HuH-7.5 (cell line): ENCODE measurements around the gene C10orf71.

Experiments used
- DNase-seq: peaks from one replicate; pipeline ENCODE4 v3.0.0; 2011; ENCODE audit warnings: low spot score

Gene C10orf71

DNA sequence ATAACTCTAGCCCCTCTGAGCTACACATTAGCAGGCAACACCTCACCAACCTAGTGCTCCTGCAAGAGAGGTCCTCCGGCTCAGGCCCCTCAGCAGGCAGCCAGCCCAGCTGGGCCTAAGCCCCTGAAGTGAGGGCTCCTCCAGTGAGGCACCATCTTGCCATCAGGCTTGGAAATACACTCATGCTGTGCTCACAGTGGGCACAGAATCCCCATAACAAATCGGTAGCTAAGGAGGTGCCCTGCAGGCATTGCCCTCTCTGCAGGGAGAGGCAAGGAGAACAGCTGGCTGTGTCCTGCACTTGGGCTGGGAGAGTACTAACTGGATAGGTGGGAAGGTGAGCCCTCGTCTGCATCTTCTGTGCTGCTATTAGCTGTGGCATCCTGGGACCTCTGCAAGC, 3.7 kb upstream of the C10orf71 start:
- DNase-seq: no peak

DNA sequence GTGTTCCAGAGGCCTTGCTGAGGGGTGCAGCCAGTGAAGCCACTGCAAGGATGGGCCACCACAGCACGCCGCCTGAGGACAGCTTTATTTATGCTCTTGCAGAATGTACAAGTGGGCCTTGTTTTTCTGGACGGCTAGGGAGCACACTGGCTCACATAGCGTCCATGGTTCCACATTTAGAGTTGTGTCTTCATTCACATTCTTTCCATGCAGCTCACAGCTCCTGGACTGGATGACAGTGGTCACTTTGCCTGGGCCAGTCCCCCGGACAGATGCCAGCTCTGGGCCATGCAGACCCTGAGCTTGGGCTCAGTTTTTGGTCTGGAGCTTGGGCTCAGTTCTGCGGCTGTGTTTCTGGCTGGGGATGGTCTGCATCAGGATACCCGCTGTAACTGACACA, 2.6 kb upstream of the C10orf71 start:
- DNase-seq: no peak

DNA sequence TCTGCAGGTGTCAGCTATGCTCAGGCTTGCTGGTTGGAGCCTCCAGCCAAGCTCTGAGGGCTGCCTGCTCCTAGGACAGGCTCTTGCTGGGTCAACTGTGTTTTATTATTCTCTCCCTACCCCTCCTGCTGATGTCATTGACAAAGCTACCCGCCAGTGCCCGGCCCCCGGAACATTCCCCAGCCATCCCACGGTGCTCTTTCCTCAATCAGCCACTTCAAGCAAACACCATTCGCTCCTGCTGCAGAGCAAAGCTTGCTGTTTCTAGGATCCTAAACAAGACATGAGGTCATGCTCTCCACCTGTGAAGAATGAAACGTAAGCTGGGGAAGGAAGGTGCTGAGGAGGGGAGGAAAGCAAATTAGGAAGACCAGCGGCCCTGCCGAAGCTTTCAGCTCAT, 2.1 kb upstream of the C10orf71 start:
- DNase-seq: no peak

DNA sequence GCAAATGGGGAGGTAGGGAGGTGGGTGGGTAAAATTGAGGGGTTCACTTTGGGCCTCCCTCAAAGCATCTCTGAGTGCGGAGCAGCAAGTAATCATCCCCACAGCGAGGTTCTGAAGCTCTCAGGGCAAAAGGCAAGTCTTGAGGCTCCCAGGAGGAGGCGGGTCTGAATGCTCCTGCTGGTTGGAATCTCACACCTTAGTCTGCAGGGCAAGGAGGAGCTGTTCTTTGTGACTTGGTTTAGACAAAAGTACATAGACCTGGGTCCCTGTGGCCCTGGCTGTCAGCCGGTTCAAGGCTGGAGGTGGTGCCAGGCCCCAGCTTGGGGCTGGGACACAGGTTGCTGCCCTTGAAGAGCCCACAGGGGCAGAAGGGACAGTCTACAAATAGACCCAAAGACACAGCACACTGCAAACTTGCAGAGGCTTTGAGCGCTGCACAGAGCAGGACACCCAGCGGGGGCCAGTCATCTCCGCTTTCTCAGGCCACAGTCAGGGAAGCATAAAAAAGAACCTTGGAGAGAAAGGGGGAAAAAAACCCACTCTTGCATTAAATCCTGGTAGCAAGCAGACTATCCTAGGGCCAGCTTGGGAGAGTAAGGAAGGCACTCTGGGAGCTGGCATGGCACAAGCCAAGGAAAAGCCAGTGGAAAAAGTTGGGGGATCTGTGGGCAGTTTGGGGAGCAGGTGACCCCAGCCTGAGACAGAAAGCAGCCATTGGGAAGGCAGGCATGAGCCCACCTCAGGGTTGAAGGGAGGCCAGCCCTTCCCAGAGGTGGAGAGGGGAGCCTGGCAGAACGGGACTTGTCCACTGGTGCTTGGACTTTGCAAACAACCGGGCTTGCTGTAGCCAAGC, 926 bp upstream of the C10orf71 start:
- no peak for DNase-seq

DNA sequence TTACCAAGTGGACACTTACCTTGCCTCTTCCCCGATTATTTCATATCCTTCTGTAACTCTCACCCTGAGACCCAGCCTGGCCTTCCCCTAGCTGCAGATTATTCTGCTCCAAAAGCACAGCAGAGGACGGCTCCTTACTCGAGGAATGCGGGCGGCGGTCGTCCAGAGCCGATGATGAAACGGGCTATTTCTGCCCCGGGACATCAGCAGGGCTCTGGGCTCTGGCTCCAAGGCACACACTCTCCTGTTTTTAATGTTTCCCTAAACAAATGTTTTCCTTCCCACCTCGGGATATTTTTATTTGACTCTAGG, 343 bp upstream of the C10orf71 start:
- DNase-seq: no peak

DNA sequence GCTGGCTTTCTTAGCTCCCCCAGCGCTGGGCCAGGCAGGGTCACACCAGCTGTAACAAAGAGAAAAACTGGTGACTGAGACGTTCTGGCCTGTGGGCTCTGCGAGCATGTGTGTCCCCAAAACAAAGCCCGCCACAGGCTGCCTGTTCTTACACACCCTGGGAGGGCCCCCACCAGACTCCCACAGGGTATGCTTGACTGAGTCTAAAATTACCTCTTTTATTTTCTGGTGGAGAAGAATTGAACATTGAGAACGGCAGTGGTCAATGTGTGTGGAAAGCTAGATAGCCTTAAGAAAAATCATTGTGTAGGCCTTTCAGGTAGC, 808 bp downstream of the C10orf71 start:
- DNase-seq: no peak

DNA sequence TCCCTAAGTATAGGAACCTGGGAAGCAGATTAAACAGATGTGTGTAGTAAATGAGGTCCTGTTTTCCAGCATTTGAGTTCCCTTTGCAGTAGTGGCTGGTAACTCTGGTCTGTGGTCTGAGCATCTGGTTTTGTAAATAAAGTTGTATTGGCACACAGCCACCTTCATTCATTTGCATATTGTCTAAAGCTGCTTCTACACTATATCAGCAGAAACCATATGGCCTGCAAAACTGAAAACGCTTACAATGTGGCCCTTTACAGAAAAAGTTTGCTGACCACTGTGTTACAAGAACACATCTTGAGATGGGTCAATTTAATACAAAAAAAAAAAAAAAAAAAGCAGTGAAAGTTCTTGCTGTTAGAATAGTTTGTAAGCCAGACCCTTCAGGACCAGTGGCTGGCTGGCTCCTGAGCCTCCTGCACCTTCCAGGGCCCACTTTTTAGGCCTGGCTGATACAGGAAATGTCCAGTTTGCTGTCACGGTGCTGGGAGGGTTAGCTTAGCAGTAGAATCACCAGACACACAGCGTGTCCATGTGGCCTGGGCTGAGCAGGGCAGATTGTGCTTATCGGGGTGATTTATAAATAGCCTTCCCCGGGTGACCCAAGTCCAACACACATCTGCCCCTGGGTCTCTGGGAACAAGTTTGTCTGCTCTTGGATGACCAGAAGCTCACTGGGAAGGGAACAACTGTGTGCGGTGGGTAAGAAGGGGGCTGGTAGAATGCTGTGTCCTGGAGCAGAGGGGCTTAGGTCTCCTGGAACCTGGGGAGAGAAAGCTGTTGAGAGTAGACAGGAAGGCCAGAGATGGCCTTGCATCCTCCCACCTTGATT, 1.4 kb downstream of the C10orf71 start:
- no peak for DNase-seq

DNA sequence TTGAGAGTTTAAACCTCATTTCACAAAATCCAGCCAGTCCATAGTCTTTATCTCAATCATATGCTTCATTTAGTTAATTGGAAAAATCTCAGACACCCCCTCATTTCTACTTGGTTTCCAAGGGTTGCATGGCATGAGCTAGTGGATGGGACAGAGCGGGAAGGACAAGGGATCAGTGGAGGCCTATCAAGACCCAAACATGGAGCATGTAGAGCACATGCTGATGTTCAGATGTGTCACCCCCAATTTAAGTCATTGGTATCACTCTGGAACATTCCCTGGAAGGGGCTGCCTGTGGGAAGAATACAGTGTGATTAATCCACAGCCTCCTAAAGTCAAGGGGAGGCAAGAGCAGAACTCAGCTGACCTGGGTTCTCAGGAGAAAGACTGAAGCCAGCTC, 2.3 kb downstream of the C10orf71 start:
- no peak for DNase-seq

DNA sequence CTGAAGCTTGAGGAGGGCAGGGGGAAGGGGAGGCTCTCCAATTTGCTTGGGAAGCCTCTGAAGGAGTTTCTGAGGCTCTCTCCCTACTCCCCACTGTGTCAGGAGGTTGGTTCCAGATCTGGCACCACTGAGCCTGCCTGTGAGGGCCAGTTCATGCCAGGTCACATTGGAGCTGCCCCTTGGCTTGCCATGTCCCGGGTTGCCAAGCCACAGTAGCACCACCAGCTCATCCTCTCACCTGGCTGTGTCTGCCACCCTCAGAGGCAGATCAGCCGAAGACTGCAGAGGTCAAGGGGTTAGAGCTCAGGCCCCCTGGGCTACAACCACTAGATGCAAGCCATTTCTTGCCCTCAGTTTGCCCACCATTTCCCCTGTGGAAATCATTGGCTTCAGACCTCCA, 3.1 kb downstream of the C10orf71 start:
- DNase-seq: no peak

DNA sequence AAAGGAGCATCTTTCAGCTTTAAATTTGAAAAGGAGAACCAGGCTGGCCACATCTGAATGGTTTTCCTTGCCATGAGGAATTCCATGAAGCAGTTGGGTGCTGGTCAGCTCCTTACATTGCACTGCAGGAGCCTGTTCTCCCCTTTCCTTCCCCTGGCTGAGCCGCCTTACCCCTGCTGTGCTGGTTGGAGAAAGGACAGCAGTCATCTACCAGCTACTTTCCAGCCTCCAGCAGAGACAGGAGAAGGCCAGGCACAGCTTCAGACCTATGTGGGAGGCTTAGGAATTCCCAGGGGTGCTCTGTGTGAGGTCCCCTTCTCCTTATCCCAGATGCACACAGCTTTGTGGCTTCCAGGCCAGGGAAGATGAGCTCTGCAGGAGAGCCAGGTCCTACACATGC, 4.7 kb downstream of the C10orf71 start:
- no peak for DNase-seq

DNA sequence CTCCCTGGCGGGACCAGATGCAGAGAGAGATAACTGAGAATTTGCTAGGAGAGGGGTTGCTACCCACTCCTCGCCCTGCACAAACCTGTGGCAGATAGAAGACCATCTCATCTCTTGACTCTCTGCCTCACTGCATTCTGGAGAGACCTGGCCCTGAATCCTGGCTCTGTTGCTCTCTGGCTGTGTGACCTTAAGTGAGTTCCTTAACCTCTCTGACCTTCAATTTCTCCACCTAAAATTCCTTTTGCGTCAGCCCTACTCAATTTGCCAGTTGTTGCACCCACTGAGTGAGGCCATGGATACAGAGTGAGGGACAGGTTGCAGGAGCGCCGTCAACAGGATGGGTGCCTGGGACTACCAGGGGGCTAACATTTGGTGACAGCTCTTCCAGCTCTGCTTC, 5.2 kb downstream of the C10orf71 start:
- no peak for DNase-seq

DNA sequence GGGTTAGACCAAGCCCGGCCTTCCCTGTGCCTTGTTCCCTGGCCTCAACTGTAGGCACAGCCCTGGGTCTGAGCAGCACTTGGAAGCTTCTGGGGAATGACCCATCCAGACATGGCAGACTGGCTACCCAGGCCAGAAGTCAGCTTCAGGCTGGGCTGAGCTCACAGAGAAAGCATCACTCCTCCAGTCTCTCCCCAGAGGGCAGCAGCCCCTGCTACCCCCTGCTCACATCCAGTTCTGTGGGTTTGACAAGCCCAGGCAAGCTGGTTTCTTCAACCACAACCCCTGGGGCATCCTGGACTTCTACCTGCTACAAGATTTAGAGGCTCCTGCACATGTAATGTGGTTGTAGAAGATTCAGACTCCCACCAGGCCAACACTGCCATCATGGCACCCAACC, 9.0 kb downstream of the C10orf71 start:
- DNase-seq: no peak

DNA sequence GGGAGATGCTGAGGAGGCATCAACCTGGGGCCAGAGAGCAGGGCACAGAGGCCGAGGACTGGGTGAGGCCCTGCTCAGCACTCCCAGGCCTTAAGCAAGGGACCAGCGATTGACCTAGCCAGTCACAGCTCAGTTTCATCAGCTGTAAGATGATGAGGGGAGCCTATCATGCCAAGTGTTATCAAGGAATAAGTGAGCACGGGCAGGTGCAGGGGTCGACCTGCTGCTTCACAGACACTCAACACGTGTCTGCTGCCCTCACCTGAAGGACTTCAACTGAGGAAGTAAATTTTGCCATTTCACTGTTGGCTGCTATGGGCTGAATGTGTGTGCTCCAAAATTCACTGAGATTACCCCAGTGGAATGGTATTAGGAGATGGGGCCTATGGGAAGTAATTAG, 9.9 kb downstream of the C10orf71 start:
- no peak for DNase-seq

DNA sequence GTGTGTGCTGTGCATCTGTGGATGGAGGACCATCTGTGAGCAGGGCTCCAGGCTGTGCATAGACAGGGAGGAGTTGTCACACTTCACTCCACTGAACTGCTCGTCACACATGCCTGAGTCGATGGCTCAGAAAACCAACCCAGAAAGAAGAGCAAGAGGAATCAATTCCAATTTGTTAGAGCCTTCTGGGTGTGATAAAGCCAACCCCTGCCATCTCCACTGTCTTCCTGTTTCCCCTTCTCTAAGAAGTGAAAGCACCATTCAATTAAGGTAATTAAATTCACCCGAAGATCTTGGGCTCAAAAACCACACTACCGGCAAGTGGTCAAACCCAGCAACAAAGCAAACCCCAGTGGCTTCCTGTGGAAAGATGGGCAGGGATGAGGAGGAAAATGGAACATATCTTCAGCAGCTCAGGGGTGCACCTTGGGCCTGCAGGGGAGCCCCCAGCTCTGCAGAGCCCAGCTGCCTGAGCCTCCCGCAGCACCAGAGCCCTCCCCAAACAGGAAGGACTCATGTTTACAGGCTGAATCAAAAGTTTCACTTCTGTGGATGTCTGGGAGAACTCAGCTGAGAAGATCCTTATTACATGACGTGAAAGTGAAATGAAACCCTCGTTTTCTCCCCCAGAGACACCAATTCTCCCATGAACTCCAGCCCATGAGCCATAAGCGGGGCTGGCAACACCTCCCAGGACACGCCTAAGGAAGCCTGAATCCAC, 10.9 kb downstream of the C10orf71 start:
- no peak for DNase-seq

DNA sequence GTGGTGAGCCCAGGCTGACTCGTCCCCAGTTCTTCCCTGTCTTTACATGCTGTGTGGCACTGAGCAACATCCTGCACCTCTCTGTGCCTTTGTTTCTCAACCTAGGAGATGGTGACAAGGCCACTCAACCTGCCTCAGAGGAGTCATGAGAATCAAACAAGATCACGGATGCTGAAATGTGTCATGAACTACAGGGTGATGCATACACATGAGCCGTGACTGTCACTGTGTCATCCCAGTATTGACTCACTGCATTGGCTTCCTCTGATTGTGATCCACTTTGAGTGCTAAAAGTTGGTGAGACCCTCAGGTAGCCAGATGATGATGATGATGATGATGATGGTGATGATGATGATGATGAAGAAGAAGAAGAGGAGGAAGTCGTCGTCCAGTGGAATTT, 11.5 kb downstream of the C10orf71 start:
- DNase-seq: no peak

DNA sequence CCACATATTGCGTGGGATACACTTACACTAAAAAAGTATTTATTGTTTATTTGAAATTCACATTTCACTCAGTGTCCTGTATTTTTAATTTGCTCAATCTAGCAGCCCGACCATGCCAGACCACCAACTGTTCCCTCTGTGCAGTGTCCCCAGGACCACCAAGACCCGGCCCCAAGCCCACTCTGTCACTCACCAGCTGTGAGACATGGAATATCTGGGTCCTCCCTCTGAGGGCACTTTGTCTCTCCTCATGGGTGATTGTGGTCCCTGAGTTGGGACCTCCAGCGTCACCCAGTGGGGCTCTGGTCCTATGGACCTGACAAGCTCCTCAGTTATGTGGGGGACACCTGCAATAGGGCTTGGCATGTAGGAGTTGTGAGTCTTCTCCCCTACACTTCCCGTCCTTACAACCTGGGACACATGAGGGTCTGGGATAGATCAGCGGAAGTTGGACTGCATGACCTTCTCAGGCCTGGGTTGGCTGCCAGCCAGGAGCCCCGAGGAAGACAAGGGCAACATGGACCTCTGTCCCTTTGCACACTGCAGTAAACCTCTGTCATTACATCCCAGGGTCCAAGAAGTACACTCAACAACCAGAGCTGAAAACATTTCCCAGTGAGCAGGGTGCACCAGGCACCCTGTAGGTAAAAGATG, 12.1 kb downstream of the C10orf71 start:
- DNase-seq: no peak

DNA sequence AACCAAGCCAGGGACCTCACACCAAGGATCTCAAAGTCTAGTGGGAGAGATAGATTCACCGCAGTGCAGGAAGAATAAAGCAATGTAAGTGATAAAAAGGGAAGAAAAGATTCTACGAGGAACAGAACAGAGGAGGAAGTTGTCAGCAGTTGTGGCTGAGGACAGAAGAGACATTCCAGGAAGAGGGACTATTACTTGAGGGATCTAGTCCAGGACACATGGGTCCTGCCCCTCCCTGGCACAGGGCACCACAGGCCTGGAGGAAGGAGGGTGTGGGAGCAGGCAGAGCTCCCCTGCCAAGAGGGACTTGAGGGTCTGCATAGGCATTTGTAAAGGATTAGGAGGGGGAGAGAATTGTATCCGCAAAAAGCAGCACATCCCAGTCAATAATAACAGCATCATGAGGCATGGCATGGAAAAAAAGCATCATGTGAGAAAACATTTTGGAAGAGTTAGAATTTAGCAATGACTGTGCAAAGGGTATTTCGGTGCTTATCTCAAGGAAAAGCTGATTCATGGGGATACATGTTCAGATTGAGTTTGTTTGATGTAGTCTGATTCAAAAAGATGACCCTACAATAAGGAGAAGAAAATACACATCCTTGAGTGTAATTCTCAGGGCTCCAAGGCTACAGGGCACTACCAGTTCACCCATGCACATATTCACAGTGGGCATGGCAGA, 12.7 kb downstream of the C10orf71 start:
- no peak for DNase-seq

DNA sequence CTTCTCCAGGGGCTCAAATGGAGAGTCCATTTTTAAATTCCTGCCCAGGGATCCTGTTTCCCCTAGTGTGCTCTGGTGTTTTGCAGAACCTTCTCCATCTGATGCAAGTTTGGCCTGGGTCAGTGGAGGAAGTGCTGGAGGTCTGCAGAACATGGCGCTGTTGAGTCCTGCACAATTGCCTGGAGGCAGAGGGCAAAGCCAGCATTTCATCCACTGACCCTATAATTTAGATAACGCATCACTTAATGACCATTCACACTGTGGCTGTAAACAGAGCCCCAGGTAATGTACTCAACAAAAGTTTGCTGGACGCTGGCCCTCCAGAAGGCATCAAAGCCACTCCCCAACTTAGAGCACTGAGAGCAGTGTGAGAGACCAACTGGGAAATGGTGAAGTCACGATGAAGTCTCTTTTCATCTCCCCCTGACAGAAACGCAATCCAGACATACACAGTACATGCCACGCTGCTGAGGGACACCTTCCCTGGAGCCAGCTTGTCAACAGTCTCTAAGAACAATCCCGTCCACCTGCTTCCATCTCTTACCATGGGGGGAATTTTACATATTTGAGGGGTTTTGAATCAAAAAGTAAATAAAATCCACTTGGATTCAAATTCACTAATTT, 13.4 kb downstream of the C10orf71 start:
- DNase-seq: no peak

DNA sequence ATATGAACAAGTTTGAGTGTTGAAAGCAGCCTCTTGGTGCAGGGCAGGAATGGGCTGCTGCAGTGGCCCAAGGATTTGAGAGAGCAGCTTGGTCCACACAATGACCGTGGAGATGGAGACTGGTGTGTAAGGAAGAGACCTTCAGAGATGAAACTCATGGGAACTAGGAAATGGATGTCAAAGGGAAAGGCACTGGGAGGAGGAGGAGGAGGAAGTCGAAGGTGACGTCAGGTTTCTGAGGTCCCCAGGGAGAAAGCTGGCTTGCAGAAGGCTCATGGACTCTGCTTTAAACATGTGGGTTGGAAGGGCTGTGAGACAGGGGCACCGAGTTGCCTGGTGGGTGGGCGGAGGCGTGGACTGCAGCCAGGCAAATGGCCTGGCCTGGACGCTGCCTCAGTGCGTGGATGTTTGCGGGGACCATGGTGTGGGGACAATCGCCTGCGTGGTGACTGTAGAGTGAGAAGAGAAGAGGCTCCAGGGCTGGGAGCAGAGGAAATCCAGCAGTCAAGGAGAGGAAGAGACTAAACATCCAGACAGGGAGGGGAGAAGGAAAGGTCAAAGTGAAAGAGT, 14.6 kb downstream of the C10orf71 start:
- DNase-seq: no peak

DNA sequence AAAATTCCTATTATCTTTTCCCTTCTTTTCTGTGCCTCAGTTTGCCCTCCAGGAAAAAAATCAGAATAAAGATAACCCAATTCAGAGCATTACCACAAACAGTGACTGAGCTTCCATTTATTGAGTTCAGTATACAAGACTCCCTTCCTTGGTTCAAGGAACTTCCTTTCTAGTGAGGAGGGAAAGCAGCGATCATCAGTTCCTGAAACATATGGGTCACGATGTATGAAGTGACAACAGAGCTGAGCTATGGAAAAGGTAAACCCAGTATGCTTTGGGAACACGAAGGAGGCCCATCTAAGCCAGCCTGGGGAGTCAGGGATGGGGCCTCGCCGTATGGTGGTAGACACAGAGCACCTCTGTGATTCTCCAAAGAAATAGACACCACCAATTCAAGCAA, 15.8 kb downstream of the C10orf71 start:
- no peak for DNase-seq

DNA sequence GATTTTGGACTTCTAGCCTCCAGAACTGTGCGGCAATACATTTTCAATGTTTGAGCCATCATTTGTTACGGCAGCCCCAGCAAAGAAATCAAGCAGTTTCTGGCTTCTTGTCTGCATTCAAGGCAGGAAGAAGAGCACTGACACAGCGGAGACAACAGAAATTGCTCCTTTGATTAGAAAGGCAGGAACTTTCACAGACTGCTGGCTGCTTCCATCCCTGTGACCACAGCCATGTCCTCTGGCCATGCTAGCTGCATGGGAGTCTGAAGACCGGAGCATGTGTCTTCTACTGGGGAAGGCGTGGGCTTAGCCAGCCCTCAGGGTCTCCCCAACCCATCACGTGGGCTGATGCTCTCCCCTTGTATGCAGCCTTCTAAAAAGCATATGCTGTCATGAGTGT, 19.1 kb downstream of the C10orf71 start:
- DNase-seq: no peak
